LNCAP (cell line): ENCODE results near the gene SMS.

Source experiments
- TF ChIP-seq, protein P1 (sequence below): fragments of 450-650 bp; IDR thresholded peaks from 2 replicates; pipeline ENCODE4 v1.5.1; 2017; ENCODE audit warnings: mild to moderate bottlenecking

SMS gene

GRCh38 chrX:21963269-21963668 is 22.8 kb downstream of the SMS start:
- TF ChIP-seq, protein P1, sequence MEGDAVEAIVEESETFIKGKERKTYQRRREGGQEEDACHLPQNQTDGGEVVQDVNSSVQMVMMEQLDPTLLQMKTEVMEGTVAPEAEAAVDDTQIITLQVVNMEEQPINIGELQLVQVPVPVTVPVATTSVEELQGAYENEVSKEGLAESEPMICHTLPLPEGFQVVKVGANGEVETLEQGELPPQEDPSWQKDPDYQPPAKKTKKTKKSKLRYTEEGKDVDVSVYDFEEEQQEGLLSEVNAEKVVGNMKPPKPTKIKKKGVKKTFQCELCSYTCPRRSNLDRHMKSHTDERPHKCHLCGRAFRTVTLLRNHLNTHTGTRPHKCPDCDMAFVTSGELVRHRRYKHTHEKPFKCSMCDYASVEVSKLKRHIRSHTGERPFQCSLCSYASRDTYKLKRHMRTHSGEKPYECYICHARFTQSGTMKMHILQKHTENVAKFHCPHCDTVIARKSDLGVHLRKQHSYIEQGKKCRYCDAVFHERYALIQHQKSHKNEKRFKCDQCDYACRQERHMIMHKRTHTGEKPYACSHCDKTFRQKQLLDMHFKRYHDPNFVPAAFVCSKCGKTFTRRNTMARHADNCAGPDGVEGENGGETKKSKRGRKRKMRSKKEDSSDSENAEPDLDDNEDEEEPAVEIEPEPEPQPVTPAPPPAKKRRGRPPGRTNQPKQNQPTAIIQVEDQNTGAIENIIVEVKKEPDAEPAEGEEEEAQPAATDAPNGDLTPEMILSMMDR: no peak

DNA sequence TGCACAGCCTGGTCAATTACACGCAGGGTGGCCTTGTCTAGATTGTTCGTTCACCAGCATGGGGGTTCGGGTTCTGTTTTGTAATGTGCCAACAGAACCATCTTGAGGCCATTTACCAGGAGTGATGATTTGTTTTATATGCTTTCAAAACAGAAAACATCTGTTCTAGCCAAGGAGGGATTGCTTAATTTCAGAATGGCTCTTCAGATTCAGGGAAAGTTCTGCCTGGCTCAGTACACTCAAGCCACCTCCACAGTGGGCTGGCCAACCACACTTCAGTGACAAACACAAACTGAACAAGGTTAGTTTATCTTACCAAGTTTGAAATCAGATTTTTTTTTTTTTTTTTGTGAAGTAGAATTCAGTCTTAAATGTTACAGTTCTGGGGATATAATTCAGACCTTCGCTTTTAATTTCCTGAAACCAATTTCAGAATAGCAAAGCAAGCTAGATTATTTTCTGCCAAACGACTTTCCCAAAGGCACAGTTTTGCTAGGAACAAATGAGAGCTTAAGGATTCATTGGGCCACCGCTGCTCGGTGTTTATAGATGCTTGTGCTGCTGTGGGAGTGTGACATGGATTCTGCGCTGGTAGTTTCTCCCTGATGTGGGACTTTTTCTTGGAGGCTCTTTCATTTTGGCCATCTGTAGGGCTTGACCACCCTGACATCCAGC is 23.4 kb downstream of the SMS start:
- TF ChIP-seq, protein P1: no peak

- TF ChIP-seq, protein P1: no peak
Measured at GRCh38 chrX:21966866-21967265, 26.4 kb downstream of the SMS start.

DNA sequence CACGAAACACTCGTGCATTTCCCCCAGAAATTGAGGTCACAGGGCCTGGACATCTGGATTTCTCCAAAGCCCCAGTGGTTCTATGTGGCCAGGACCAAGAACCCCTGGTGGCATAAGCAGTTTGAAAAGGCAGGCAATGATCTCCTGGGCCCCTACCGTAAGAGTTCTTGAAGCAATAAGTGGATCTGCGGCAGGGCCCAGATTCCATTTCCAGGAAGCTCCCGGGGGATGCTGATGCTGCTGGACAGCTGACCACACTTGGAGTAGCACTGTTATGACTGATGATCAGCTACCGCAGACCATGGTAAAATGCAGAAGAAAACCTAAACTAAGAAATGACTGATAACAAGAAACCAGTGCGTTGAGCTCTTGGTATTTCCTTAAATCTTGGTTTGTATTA is 27.8 kb downstream of the SMS start:
- TF ChIP-seq, protein P1: no peak

- TF ChIP-seq, protein P1: no peak
Measured at GRCh38 chrX:21970326-21970725, 29.8 kb downstream of the SMS start.

DNA sequence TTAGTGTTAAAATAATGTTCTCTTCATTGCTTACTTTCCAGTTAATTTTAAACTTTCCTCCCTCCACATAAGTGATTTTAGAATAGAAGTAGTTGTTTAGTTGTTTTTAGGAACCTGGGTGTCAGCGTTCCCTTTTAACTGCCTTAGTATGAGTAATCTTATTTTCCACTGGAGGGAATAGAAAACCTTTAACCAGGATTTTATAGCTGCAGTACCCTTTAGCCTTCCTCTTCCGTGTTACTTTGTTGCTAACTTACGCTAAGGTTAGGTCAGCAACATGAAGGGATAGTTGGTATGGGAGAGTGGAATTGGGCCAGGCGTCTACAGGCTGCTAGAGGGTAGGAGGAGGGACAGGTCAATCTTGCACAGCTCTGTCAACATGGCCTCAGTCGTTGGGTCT is 31.5 kb downstream of the SMS start:
- TF ChIP-seq, protein P1: no peak

DNA sequence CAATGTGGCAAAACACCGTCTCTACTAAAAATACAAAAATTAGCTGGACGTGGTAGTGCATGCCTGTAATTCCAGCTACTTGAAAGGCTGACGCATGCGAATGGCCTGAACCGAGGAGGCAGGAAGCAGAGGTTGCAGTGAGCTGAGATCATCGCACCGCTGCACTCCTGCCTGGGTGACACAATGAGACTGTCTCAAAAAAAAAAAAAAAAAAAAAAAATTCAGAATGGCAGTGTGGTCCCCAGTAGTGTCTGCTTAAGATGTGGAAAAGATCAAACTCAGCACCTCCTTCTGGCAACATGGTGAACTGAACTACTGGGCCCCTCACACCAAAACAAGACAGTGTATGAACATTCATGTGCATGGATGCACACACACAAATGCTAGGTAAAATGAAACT is 32.2 kb downstream of the SMS start:
- TF ChIP-seq, protein P1: no peak
